Activated effector memory CD4-positive, alpha-beta T cell treated with anti-CD3 and anti-CD28 coated beads, Interleukin-2, amount 50 U/mL, for 16 hours (primary cell): ENCODE data around the gene GFPT1.

Experiments
- DNase-seq: peaks from one replicate; pipeline ENCODE4 v3.0.0-alpha.2; 2020

The GFPT1 gene

GRCh38 chr2:69311024-69311416, 76.0 kb downstream of the GFPT1 start:
- DNase-seq: no peak

- no peak for DNase-seq
These were observed 76.7 kb downstream of the GFPT1 start for GRCh38 chr2:69310111-69311023.

- no peak for DNase-seq
These were observed 77.5 kb downstream of the GFPT1 start for GRCh38 chr2:69309351-69310110.

- no peak for DNase-seq
These were observed 78.7 kb downstream of the GFPT1 start for GRCh38 chr2:69308338-69308737.

- DNase-seq: no peak
These were observed 79.4 kb downstream of the GFPT1 start for GRCh38 chr2:69307579-69308064.

GRCh38 chr2:69306822-69307578, 80.0 kb downstream of the GFPT1 start:
- peak; percentile 83 for DNase-seq

- DNase-seq: no peak
These were observed 80.6 kb downstream of the GFPT1 start for GRCh38 chr2:69306393-69306821.

GRCh38 chr2:69305712-69306392, 81.2 kb downstream of the GFPT1 start:
- DNase-seq: no peak

- no peak for DNase-seq
These were observed 81.9 kb downstream of the GFPT1 start for GRCh38 chr2:69305166-69305565.

GRCh38 chr2:69304656-69305055, 82.4 kb downstream of the GFPT1 start:
- no peak for DNase-seq

- DNase-seq: no peak
These were observed 86.4 kb downstream of the GFPT1 start for GRCh38 chr2:69300650-69301049.

- DNase-seq: no peak
These were observed 87.1 kb downstream of the GFPT1 start for GRCh38 chr2:69299772-69300516.

- DNase-seq: no peak
These were observed 88.2 kb downstream of the GFPT1 start for GRCh38 chr2:69298862-69299261.

GRCh38 chr2:69298261-69298660, 88.8 kb downstream of the GFPT1 start:
- no peak for DNase-seq

- no peak for DNase-seq
These were observed 89.8 kb downstream of the GFPT1 start for GRCh38 chr2:69297216-69297615.

- no peak for DNase-seq
These were observed 90.6 kb downstream of the GFPT1 start for GRCh38 chr2:69296421-69296820.

GRCh38 chr2:69292256-69292655, 94.8 kb downstream of the GFPT1 start:
- no peak for DNase-seq

GRCh38 chr2:69291721-69292120, 95.3 kb downstream of the GFPT1 start:
- DNase-seq: no peak

GRCh38 chr2:69291004-69291650, 95.9 kb downstream of the GFPT1 start:
- no peak for DNase-seq

GRCh38 chr2:69288429-69288828, 98.6 kb downstream of the GFPT1 start:
- no peak for DNase-seq

GRCh38 chr2:69287544-69287943, 99.5 kb downstream of the GFPT1 start:
- DNase-seq: no peak
